NCI-H2029 (cell line): Measurements from ENCODE around the gene CD28.

Experiments
- DNase-seq: peaks from one replicate; lab custom pipeline; 2025; lab: John Stamatoyannopoulos, UW

CD28 gene

DNA sequence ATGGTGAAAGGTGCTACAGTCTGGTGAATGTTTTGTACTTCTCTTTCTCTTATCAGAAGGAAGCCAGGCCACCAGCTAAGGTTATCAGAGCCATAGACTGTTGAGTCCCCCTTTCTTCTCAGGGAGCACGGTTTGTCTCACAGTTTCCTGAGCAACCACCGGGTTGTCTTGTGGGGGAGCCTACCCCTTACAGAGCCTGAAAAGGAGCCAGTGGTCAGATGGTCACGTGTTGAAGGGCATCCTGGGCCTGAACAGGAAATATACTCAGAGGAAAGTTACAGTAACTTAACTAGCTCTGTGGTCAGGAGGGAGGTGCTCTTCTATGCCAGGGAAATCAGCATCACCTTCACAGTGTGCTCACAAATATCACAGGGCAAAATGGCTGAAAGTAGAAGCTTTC is 11.6 kb downstream of the CD28 start:
- DNase-seq: no peak

- DNase-seq: no peak
These were observed 13.3 kb downstream of the CD28 start for GRCh38 chr2:203719456-203720410.

DNA sequence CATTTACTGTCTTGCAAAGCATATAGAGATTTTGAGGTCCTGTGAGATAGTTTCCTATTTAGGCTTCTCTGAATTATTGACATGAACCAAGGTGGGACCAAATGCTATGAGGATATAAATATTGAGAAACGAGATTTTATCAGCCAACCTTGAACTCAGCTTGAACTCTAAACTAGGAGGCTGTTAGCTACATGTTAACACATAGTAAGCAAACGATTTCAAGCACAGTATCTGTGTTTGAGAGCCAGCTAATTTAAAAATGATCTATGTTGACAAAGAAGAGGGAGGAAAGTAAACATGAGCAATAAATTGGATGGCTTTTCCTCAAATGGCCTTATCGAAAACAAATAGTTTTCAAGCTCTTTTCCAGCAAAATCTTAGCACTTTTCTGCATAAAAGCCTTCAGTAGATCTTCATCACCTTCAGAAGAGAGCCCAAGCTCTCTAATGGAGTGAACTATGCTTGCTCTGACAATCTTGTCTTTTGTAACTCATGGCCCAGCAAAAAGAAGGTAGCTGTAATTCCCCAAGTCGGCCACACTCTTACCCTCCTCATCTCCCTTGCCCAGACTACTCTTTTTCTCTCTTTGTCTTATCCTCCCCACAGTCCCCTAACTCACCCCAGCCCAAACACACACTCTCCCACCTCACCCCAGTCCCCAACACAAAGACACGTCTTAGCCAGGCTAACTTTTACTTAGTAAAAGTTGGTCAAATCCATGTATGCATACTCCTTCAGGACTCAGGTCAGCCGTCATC is 14.7 kb downstream of the CD28 start:
- DNase-seq: no peak

DNA sequence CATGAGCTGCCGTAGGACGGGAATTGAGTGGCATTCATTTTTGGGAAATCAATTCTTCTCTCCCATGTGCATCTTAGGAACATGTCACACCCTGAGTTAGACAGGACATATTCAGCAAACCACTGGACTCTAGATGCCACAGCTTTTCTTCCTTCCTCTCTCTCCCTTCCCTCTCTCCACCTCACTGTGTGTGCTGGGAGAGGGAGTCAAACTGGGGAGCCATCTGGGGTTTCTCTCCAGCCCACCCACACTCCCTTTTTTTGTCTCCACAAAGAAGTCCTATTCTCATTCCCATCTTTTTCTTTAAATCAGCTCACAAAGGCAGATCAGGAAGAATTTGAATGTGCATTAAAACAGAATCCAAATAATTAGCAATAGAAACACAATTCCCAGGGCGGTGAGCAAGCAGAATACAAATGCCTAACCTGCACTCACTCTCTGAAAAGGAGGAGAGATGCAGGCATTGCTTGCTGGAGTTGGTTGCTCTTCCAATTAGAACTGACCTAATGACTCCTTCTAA is 15.4 kb downstream of the CD28 start:
- DNase-seq: no peak

GRCh38 chr2:203722411-203722810 is 16.0 kb downstream of the CD28 start:
- no peak for DNase-seq

GRCh38 chr2:203728321-203728720 is 21.9 kb downstream of the CD28 start:
- no peak for DNase-seq

DNA sequence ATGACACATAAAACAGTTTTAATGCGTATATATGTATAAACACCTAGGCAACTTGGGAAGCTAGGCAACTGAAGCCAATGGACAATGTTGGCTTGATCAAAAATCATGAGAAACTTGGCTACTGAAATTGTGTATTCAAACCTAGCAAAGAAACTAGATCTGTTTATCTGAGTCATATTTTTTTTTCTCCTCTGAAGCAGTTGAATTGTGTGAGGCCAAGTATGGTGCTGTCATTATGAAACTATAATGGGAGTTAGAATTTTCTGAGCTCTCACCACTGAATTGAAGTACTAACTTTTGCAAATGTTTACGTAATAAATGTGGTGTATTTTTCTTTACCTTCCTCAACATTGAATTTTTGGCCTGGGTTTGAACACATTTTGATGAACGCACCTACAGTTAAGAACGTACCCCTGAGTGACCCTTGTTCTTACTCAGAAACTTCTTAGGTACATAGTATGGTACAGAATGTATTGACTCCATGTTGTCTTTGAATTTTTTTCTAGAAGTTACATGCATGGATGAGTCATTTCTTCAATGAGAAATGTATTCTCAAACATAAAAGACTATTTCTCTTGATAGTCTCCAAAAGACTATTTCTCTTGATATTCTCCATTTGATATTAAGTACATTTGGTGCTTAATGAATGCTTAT is 23.8 kb downstream of the CD28 start:
- DNase-seq: no peak

DNA sequence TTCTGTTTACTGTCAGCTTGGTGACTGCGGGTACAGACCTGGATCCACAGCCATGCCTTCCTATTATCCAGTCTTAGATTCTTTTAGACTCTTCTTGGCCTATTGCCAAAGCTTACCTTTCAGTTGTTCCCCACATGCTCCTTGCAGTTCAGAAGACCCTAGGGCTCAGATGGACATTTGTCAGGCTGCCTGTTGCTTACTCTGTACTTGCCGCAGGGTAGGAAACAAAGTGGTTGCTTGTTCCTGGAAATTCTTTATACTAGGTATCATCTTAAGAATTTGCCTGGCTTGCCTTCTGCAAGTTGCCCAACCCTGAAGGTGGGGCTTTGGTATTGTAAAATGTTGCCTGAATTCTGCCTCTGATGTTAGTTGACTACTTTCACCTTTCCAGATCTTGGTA is 24.4 kb downstream of the CD28 start:
- no peak for DNase-seq

GRCh38 chr2:203732092-203732952 is 25.9 kb downstream of the CD28 start:
- DNase-seq: no peak

DNA sequence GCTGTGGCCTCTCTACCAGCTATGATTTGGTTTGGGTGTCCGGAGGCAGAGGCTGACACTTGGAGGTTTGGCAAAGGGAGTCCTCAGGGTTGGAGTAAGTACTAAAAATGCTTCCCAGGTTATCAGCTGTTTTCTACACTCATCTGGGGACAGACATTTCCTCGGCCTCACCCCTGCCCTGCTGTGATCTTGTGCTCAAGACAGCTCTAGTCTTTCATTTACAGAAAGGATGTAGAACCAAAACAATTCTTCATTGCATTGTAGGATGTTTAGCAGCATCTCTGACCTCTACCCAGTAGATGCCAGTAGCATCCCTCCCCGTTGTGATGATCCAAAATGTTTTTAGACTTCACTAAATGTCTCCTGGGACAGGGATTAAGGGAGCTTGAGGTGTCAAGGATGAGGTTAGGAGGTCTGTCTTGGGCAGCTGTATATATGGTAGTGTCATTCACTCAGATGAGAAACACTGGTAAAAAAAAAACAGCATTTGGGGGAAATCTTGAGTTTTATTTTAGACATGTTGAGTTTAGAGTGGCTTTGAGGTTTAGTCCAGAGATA is 26.6 kb downstream of the CD28 start:
- no peak for DNase-seq

DNA sequence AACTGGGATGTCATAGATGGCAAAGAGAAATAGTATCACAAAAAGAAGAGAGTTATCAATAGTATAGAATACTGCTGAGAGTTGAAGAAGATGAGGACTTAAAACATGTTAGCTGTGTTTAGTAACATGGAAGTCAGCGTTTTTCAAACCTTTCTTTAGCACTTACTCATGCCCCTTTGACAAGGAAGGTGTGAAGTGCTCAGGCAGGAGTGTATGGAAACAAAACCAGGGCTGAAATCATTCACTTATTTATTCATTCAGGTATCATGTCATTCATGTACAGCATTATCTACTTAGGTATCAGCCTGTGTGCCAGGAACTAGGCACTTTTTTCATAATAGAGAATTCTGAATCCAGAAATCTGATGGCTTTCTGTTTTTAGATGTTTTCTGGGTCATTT is 27.2 kb downstream of the CD28 start:
- no peak for DNase-seq

DNA sequence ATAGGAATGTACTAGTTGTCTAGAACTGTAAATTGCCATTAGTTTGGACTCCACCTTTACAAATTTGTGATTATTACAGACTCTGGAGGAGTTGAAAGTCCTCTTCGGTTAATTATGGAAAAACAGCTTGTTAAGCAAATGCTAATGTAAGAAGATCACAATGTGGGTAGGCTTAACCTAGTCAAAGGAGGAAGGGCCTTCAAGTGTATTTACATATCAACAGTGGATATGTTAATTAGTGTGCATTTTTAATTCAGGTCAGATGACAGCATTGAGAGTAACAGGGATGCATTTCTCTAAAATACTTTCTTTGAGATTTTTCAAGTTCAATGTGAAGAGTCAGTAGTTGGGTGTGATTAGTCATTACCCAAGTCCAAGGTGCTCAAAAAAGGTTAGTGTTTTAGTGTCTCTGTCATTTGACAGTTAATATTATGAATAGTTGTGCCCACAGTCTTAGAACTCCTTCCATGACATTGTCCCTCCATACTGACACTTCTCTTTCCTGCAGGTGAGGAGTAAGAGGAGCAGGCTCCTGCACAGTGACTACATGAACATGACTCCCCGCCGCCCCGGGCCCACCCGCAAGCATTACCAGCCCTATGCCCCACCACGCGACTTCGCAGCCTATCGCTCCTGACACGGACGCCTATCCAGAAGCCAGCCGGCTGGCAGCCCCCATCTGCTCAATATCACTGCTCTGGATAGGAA is 28.0 kb downstream of the CD28 start:
- DNase-seq: no peak

DNA sequence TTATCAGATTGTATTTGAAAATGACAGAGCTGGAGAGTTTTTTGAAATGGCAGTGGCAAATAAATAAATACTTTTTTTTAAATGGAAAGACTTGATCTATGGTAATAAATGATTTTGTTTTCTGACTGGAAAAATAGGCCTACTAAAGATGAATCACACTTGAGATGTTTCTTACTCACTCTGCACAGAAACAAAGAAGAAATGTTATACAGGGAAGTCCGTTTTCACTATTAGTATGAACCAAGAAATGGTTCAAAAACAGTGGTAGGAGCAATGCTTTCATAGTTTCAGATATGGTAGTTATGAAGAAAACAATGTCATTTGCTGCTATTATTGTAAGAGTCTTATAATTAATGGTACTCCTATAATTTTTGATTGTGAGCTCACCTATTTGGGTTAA is 30.9 kb downstream of the CD28 start:
- no peak for DNase-seq

- DNase-seq: no peak
These were observed 32.9 kb downstream of the CD28 start for GRCh38 chr2:203739351-203739750.

DNA sequence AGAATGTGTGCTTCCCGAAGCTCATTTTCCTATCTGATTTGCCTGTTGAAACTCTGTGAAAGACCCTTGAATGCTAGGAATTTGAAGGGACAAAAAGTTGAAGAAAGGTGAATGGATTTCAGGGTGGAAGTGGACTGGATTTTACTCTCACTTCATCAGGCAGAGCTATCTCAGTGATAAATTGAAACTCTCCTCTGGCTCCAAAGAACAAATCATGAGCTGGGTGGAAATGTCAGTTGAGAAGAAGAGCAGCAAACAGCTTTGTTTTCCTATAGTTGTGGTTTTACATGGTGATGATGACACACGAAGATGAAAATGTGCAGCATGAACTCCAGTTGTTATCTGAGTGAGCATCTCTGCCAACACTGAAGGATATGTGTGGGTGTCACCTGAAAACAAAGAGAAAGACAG is 34.4 kb downstream of the CD28 start:
- DNase-seq: no peak

DNA sequence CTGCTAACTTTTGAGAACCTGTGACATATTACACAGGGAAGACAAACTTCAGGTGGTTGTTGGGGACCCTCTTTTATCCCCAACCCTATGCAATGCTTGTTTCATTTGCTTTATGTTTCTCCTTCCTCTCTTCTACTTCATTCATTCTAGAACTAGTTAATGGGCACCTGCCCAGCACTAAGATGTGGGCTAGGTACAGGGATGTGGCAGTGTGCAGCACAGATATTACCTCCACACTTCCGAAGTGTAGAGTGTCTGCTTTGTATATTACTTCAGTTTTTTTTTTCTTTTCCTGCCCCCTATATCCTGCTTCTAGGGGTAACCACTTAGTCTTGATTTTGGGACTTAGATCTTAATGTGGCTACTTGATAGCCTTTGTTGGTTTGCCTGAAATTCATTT is 35.1 kb downstream of the CD28 start:
- DNase-seq: no peak

DNA sequence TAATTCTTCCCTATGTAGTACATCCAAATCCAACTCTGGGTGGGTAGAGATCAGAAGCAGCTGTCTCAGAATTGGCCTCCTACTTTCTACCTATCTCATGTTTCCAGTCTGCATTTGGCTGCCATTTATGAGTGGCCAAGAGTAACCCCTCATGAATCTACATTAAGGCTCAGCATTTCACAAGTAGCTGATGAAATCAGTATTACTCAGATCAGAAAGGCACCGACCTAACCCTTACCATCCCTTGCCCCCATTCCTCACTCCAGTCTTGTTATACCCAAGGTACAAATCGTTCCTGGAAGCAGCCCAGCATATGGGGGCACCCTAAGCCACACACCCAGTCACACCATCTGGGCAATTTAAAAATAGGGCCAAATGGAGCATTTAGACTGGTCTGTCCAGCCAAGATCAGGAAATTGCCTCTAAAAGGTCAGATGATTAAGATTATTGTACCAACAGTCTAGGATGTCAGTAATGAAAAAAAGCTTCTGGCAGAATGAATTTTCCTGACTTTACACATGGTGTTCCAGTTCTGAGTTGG is 37.1 kb downstream of the CD28 start:
- no peak for DNase-seq

DNA sequence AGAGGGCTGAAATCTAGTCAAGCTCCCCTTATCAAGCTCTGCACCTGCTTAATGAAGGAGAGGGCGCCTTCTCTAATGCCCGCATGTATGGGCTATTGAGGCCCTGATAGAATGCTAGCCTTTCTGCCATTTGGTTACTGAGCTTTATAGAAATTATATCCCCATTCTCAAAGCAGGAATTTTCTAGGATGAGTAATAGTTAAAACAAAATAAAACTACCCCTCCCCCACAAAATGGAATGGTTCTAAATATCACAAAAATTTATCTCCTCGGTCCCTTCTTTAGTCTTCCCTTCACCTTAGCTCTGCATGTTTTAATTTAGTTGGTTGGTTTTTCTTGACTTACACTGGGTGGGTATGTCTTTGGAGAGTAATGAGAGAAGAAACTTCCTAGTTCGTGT is 37.7 kb downstream of the CD28 start:
- DNase-seq: no peak

DNA sequence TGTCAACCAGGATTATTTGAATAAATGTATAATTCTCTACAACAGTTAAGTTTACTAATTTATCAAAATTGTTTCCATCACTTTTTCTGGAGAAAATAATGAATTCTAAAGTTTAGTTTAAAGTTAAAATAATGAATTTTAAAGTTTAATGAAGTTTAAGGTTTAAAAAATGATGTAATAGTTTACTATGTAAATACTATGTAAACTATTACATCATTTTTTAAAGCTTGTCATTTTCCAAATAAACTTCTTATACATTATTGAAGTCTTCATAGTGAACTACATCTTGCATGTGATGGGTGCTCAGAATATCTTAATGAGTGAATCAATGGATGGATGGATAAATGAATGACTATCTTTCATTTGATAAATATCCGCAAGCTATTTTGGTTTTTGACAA is 38.8 kb downstream of the CD28 start:
- no peak for DNase-seq
